ENCODE data around the gene SENP1. TPM values are rescaled to one million over a fixed set of nuclear protein-coding genes. Genes with fewer than 3 reads are reported as not detected.

The SENP1 gene
- total and polyA plus RNA-seq, 7 donors = 3.2 to 10.2 (median 6.3) TPM

- H3K9me3 ChIP-seq = no peaks in the 10 kb centered on the region
- no peaks in the 10 kb centered on the region for H3K4me1 ChIP-seq
- no peak overlapping the region for H3K27ac ChIP-seq
- H3K36me3 ChIP-seq (ENCODE audit: insufficient read depth in 1 of 2, low read depth in 1 of 2) = peaks cover 15 to 75% of the 10 kb centered on the region in 2 donors
- no peak for ATAC-seq
- no peaks in the 10 kb centered on the region for H3K27me3 ChIP-seq (ENCODE audit: insufficient read depth in 3 of 3, low read length in 2 of 3)
- no peak for TF ChIP-seq CTCF (IDR thresholded peaks at IDR 0.05)
- WGBS, 3 donors = 92 to 95% (median 94%) methylated on average over 6 of the region's 6 CpGs
- intact Hi-C loops (cut with DNase I) = no loop called here
- DNase-seq = no peak
- no peak overlapping the region for H3K4me3 ChIP-seq
Measured at GRCh38 chr12:48045061-48045846, 60.6 kb downstream of the SENP1 start.

DNA sequence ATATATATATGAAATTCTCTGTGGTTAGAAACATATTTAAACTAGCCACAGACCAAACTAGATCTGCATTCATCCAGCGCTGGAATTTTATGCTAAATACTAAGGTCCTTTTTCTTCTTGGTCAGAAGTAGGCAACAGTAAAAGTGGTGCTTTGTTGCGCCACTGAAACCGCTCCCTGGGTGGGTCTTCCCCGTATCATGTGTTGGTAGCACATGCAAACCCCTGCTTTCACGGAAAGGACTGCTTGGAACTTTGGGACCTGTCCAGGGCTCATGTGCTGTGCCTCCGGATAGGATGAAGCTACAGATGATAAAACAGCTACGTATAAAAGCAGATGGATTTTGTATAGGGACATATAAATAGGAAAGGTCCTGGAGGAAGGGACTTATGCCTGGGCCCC is 61.5 kb downstream of the SENP1 start:
- H3K27ac ChIP-seq = no peak overlapping the region
- H3K27me3 ChIP-seq (ENCODE audit: insufficient read depth in 3 of 3, low read length in 2 of 3) = no peaks in the 10 kb centered on the region
- no peaks in the 10 kb centered on the region for H3K4me1 ChIP-seq
- DNase-seq (no peak), ATAC-seq (no peak)
- intact Hi-C loops (cut with DNase I) = no loop called here
- WGBS, 3 donors = 74 to 87% (median 77%) methylated on average over 7 of the region's 7 CpGs
- TF ChIP-seq CTCF (IDR thresholded peaks at IDR 0.05) = no peak
- H3K4me3 ChIP-seq = no peak overlapping the region
- H3K9me3 ChIP-seq = no peaks in the 10 kb centered on the region
- peaks cover 15 to 66% of the 10 kb centered on the region in 2 donors for H3K36me3 ChIP-seq (ENCODE audit: insufficient read depth in 1 of 2, low read depth in 1 of 2)

DNA sequence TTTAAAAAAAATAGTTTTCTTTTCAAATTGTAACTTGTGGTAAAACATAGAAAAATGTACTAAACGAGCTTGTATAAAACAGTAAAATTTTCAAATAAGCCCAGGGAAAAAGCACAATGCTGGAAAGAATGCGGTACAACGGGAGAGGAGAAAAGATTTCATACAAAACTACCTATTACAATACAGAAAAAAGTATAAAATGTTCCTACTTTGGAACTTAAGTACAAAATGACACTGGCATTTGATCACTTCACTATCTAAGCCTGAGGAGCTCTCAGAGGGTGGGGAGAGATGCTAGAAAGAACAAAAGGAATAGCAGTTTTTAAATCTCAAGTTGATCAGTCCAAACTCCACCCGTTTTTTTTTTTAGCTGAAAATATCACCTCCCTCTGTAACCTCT is 62.1 kb downstream of the SENP1 start:
- no peaks in the 10 kb centered on the region for H3K9me3 ChIP-seq
- ATAC-seq (no peak), DNase-seq (no peak)
- no peak overlapping the region for H3K4me3 ChIP-seq
- TF ChIP-seq CTCF (IDR thresholded peaks at IDR 0.05) = no peak
- no peaks in the 10 kb centered on the region for H3K4me1 ChIP-seq
- no peak overlapping the region for H3K27ac ChIP-seq
- WGBS, 3 donors = 73 to 86% (median 80%) methylated on average over 4 of the region's 4 CpGs
- no peaks in the 10 kb centered on the region for H3K27me3 ChIP-seq (ENCODE audit: insufficient read depth in 3 of 3, low read length in 2 of 3)
- H3K36me3 ChIP-seq (ENCODE audit: insufficient read depth in 1 of 2, low read depth in 1 of 2) = peaks cover 15 to 60% of the 10 kb centered on the region in 2 donors
- intact Hi-C loops (cut with DNase I) = no loop called here

GRCh38 chr12:48041591-48042423 is 64.1 kb downstream of the SENP1 start:
- ATAC-seq = no peak
- intact Hi-C loops (cut with DNase I) = no loop called here
- Histone ChIP-seq H3K36me3 (ENCODE audit: insufficient read depth in 1 of 2, low read depth in 1 of 2) (peaks cover 15 to 40% of the 10 kb centered on the region in 2 donors), H3K4me3 (no peak overlapping the region), H3K4me1 (no peaks in the 10 kb centered on the region), H3K27me3 (ENCODE audit: insufficient read depth in 3 of 3, low read length in 2 of 3) (no peaks in the 10 kb centered on the region), H3K9me3 (no peaks in the 10 kb centered on the region), H3K27ac (no peak overlapping the region)
- no peak for DNase-seq
- TF ChIP-seq CTCF (IDR thresholded peaks at IDR 0.05) = no peak
- 69 to 77% (median 76%) methylated on average over 5 of the region's 5 CpGs for WGBS, 3 donors
